22Rv1 (cell line): Measurements from ENCODE around the gene NECTIN2.

Experiments used
- H3K27ac ChIP-seq: fragments of 450-650 bp; 2 replicates; pipeline ENCODE4 v1.5.1; 2017
- ZFX ChIP-seq: fragments of 450-650 bp; IDR thresholded peaks from 2 replicates; pipeline ENCODE4 v1.6.1; 2017; ENCODE audit warnings: antibody characterized with exemption, borderline replicate concordance
- TF ChIP-seq, protein P1 (sequence below): fragments of 450-650 bp; IDR thresholded peaks from 2 replicates; pipeline ENCODE4 v1.5.1; 2017; ENCODE audit warnings: mild to moderate bottlenecking

NECTIN2 gene

DNA sequence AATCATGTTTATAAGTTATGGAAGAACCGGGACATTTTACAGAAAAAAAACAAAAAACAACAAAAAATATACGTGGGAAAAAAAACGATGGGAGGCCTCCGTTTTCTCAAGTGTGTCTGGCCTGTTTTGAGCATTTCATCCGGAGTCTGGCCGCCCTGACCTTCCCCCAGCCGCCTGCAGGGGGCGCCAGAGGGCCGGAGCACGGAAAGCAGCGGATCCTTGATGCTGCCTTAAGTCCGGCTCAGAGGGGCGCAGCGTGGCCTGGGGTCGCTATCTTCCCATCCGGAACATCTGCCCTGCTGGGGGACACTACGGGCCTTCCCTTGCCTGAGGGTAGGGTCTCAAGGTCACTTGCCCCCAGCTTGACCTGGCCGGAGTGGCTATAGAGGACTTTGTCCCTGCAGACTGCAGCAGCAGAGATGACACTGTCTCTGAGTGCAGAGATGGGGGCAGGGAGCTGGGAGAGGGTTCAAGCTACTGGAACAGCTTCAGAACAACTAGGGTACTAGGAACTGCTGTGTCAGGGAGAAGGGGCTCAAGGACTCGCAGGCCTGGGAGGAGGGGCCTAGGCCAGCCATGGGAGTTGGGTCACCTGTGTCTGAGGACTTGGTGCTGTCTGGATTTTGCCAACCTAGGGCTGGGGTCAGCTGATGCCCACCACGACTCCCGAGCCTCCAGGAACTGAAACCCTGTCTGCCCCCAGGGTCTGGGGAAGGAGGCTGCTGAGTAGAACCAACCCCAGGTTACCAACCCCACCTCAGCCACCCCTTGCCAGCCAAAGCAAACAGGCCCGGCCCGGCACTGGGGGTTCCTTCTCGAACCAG, 57.7 kb downstream of the NECTIN2 start:
- TF ChIP-seq, protein P1, sequence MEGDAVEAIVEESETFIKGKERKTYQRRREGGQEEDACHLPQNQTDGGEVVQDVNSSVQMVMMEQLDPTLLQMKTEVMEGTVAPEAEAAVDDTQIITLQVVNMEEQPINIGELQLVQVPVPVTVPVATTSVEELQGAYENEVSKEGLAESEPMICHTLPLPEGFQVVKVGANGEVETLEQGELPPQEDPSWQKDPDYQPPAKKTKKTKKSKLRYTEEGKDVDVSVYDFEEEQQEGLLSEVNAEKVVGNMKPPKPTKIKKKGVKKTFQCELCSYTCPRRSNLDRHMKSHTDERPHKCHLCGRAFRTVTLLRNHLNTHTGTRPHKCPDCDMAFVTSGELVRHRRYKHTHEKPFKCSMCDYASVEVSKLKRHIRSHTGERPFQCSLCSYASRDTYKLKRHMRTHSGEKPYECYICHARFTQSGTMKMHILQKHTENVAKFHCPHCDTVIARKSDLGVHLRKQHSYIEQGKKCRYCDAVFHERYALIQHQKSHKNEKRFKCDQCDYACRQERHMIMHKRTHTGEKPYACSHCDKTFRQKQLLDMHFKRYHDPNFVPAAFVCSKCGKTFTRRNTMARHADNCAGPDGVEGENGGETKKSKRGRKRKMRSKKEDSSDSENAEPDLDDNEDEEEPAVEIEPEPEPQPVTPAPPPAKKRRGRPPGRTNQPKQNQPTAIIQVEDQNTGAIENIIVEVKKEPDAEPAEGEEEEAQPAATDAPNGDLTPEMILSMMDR = peak; percentile 99
- TF ChIP-seq ZFX = no peak
- H3K27ac ChIP-seq = peak overlapping the region; percentile 37

DNA sequence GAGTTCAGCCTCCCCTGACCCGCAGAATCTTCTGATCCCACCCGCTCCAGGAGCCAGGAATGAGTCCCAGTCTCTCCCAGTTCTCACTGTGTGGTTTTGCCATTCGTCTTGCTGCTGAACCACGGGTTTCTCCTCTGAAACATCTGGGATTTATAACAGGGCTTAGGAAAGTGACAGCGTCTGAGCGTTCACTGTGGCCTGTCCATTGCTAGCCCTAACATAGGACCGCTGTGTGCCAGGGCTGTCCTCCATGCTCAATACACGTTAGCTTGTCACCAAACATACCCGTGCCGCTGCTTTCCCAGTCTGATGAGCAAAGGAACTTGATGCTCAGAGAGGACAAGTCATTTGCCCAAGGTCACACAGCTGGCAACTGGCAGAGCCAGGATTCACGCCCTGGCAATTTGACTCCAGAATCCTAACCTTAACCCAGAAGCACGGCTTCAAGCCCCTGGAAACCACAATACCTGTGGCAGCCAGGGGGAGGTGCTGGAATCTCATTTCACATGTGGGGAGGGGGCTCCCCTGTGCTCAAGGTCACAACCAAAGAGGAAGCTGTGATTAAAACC, 58.4 kb downstream of the NECTIN2 start:
- peak overlapping the region; percentile 37 for H3K27ac ChIP-seq
- no peak for TF ChIP-seq ZFX
- TF ChIP-seq, protein P1 = peak; percentile 34

DNA sequence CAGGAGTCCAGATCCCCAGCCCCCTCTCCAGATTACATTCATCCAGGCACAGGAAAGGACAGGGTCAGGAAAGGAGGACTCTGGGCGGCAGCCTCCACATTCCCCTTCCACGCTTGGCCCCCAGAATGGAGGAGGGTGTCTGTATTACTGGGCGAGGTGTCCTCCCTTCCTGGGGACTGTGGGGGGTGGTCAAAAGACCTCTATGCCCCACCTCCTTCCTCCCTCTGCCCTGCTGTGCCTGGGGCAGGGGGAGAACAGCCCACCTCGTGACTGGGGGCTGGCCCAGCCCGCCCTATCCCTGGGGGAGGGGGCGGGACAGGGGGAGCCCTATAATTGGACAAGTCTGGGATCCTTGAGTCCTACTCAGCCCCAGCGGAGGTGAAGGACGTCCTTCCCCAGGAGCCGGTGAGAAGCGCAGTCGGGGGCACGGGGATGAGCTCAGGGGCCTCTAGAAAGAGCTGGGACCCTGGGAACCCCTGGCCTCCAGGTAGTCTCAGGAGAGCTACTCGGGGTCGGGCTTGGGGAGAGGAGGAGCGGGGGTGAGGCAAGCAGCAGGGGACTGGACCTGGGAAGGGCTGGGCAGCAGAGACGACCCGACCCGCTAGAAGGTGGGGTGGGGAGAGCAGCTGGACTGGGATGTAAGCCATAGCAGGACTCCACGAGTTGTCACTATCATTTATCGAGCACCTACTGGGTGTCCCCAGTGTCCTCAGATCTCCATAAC, 59.5 kb downstream of the NECTIN2 start, which contains the start of gene APOE:
TSS of gene APOE (plus strand) at position 360 of the 724 bp plus-strand sequence. CDS start 829 bp downstream, outside the sequence.
- no peak for TF ChIP-seq ZFX
- TF ChIP-seq, protein P1 = no peak
- H3K27ac ChIP-seq = no peak within 1 kb of the TSS

DNA sequence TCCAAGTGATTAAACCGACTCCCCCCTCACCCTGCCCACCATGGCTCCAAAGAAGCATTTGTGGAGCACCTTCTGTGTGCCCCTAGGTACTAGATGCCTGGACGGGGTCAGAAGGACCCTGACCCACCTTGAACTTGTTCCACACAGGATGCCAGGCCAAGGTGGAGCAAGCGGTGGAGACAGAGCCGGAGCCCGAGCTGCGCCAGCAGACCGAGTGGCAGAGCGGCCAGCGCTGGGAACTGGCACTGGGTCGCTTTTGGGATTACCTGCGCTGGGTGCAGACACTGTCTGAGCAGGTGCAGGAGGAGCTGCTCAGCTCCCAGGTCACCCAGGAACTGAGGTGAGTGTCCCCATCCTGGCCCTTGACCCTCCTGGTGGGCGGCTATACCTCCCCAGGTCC, 61.5 kb downstream of the NECTIN2 start:
- TF ChIP-seq, protein P1 = no peak
- no peak for TF ChIP-seq ZFX
- no peak overlapping the region for H3K27ac ChIP-seq

DNA sequence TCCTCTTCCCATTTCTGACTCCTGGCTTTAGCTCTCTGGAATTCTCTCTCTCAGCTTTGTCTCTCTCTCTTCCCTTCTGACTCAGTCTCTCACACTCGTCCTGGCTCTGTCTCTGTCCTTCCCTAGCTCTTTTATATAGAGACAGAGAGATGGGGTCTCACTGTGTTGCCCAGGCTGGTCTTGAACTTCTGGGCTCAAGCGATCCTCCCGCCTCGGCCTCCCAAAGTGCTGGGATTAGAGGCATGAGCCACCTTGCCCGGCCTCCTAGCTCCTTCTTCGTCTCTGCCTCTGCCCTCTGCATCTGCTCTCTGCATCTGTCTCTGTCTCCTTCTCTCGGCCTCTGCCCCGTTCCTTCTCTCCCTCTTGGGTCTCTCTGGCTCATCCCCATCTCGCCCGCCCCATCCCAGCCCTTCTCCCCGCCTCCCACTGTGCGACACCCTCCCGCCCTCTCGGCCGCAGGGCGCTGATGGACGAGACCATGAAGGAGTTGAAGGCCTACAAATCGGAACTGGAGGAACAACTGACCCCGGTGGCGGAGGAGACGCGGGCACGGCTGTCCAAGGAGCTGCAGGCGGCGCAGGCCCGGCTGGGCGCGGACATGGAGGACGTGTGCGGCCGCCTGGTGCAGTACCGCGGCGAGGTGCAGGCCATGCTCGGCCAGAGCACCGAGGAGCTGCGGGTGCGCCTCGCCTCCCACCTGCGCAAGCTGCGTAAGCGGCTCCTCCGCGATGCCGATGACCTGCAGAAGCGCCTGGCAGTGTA, 62.2 kb downstream of the NECTIN2 start:
- no peak for TF ChIP-seq ZFX
- TF ChIP-seq, protein P1 = no peak
- no peak overlapping the region for H3K27ac ChIP-seq

DNA sequence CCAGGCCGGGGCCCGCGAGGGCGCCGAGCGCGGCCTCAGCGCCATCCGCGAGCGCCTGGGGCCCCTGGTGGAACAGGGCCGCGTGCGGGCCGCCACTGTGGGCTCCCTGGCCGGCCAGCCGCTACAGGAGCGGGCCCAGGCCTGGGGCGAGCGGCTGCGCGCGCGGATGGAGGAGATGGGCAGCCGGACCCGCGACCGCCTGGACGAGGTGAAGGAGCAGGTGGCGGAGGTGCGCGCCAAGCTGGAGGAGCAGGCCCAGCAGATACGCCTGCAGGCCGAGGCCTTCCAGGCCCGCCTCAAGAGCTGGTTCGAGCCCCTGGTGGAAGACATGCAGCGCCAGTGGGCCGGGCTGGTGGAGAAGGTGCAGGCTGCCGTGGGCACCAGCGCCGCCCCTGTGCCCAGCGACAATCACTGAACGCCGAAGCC, 62.8 kb downstream of the NECTIN2 start:
- H3K27ac ChIP-seq = no peak overlapping the region
- no peak for TF ChIP-seq ZFX
- TF ChIP-seq, protein P1 = no peak
